NCI-H128 (cell line): Measurements from ENCODE around the gene C19orf12.
"Not testable (repeated sequence)": the region's sequence is repeated elsewhere in the genome, so short reads cannot be mapped to it uniquely, and the experiment has no call there.

Experiments
- DNase-seq: peaks from one replicate; lab custom pipeline; 2025; ENCODE audit not compliant: unreplicated experiment; lab: John Stamatoyannopoulos, UW

The C19orf12 gene

GRCh38 chr19:29731331-29731850 is 16.3 kb upstream of the C19orf12 start:
- no peak for DNase-seq

- DNase-seq: no peak
Measured at GRCh38 chr19:29727906-29728305, 12.8 kb upstream of the C19orf12 start.

GRCh38 chr19:29724746-29725145 is 9.7 kb upstream of the C19orf12 start:
- no peak for DNase-seq

- no peak for DNase-seq
Measured at GRCh38 chr19:29724102-29724641, 9.1 kb upstream of the C19orf12 start.

GRCh38 chr19:29717051-29717450 is 2.0 kb upstream of the C19orf12 start:
- no peak for DNase-seq

- no peak for DNase-seq
Measured at GRCh38 chr19:29715701-29716581, 880 bp upstream of the C19orf12 start.

- DNase-seq: no peak
Measured at GRCh38 chr19:29714371-29714952, 599 bp downstream of the C19orf12 start.

- no peak for DNase-seq
Measured at GRCh38 chr19:29712744-29713516, 2.1 kb downstream of the C19orf12 start.

GRCh38 chr19:29711584-29712132 is 3.4 kb downstream of the C19orf12 start:
- no peak for DNase-seq

- not testable (repeated sequence) for DNase-seq
Measured at GRCh38 chr19:29709440-29709798, 5.6 kb downstream of the C19orf12 start.

GRCh38 chr19:29708554-29709439 is 6.3 kb downstream of the C19orf12 start:
- DNase-seq: no peak

- DNase-seq: no peak
Measured at GRCh38 chr19:29706635-29707034, 8.4 kb downstream of the C19orf12 start.

GRCh38 chr19:29705706-29706105 is 9.4 kb downstream of the C19orf12 start:
- DNase-seq: no peak

- no peak for DNase-seq
Measured at GRCh38 chr19:29704562-29705558, 10.2 kb downstream of the C19orf12 start.

- DNase-seq: no peak
Measured at GRCh38 chr19:29702963-29703320, 12.1 kb downstream of the C19orf12 start.

GRCh38 chr19:29702161-29702962 is 12.7 kb downstream of the C19orf12 start:
- DNase-seq: no peak

GRCh38 chr19:29700498-29700897 is 14.6 kb downstream of the C19orf12 start:
- DNase-seq: no peak

- DNase-seq: no peak
Measured at GRCh38 chr19:29699861-29700260, 15.2 kb downstream of the C19orf12 start.
